A172 (cell line): ENCODE data around the gene IQSEC2. TPM values are rescaled to one million over a fixed set of nuclear protein-coding genes. Genes with fewer than 3 reads are reported as not detected.

Experiments
- DNase-seq: peaks from one replicate; pipeline ENCODE4 v3.0.0-alpha.2; 2015; ENCODE audit warnings: low spot score
- total RNA-seq: library from RNA; depleted of rRNA; stranded (reverse); fragments of >200 nt; shearing (Covaris generic); gene quantifications from 2 replicates; pipeline ENCODE4 v1.2.3, GENCODE V29; 2014; rRNA removed

IQSEC2 gene
- 17.2 and 21.3 TPM in 2 replicates for total RNA-seq

GRCh38 chrX:53281321-53281822 lies at the start of gene IQSEC2:
Gene IQSEC2 (minus strand): TSS chrX:53281584.
- peak; percentile 81 for DNase-seq

DNA sequence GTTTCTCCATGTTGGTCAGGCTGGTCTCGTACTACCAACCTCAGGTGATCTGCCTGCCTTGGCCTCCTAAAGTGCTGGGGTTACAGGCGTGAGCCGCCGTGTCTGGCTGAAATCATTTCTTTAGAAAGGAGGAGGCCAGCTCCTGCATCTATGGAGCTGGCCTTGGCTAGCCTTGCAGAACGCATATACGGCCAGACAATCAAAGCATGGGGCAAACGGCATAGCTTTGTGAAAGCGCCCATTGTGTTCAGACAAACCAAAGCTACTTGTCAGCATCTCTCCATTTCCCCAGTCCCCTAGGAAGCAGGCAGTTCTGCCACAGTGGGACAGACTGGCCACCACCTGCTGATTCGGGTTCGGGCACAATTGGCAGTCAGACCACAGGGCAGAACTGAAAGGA lies 48.9 kb upstream of the IQSEC2 start:
- DNase-seq = no peak

GRCh38 chrX:53324803-53325202 lies 43.4 kb upstream of the IQSEC2 start:
- DNase-seq = no peak

DNA sequence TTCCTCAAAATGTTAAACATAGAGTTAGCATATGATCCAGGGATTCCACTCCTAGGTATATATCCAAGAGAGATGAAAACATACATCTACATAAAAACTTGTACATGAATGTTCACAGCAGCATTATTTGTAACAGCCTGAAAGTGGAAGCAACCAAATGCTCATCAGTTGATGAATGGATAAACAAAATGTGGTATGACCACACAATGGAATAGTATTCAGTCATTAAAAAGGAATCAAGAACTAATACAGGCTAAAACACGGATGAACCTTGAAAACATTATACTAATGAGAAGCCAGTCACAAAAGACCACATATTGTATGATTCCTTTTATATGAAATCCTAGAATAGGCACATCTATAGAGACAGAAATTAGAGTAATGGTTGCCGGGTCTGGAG lies 42.7 kb upstream of the IQSEC2 start:
- DNase-seq = no peak

DNA sequence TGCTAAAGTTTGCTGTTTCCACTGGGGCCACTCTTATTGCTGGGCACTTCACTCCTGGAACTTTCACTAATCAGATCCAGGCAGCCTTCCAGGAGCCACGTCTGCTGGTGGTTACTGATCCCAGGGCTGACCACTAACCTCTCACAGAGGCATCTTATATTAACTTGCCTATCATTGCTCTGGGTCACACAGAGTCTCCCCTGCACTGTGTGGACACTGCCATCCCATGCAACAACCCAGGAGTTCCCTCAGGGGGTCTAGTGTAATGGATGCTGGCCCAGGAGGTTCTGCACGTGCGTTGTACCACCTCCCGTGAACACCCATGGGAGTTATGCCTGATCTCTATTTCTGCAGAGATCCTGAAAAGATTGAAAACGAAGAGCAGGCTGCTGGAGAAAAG lies 41.8 kb upstream of the IQSEC2 start:
- DNase-seq = no peak

GRCh38 chrX:53321943-53322497 lies 40.6 kb upstream of the IQSEC2 start:
- DNase-seq = no peak

DNA sequence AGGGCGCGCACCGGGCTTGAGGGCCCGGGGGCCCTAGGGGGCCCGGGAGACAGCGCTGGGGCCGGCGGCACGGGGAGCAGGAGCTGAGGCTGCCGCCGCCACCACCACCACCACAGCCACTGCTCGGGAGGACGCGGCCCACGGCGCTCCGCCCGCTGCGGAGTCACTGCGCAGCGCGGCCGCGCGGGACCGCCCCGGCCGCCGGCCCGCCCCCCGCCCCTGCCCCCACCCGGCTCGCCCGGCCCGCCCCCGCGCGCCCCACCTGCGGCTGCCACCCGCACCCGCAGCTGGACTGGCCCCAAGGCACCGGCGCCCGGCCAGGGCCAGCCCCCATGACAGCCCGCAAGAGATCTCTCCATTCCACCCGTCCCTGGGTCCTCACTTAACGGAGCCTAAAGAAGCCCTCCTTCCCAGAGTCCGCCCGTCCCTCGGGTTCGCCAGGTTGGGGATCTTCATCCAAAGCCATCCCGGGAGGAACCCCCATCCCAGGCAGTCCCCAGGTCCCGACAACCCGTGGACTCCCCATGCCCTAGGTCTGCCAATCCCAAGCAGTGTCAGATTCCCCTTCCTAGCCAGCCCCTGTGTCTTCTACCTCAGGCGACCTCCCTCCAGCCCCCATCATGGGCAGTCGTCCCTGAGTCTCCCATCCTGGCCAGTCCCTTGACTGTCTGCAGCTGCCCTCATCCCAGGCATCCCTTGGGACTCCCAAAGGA lies 40.0 kb upstream of the IQSEC2 start:
- DNase-seq = no peak

- no peak for DNase-seq
These were observed 39.3 kb upstream of the IQSEC2 start for GRCh38 chrX:53320543-53321229.

- no peak for DNase-seq
These were observed 38.5 kb upstream of the IQSEC2 start for GRCh38 chrX:53319614-53320542.

- DNase-seq = no peak
These were observed 37.5 kb upstream of the IQSEC2 start for GRCh38 chrX:53318766-53319353.

- DNase-seq = peak; percentile 28
These were observed 36.1 kb upstream of the IQSEC2 start for GRCh38 chrX:53317365-53318069.

GRCh38 chrX:53316860-53317237 lies 35.5 kb upstream of the IQSEC2 start:
- no peak for DNase-seq

- no peak for DNase-seq
These were observed 34.9 kb upstream of the IQSEC2 start for GRCh38 chrX:53316111-53316859.

- DNase-seq = no peak
These were observed 32.3 kb upstream of the IQSEC2 start for GRCh38 chrX:53313728-53314105.

- peak; percentile 46 for DNase-seq
These were observed 31.8 kb upstream of the IQSEC2 start for GRCh38 chrX:53312946-53313727.

DNA sequence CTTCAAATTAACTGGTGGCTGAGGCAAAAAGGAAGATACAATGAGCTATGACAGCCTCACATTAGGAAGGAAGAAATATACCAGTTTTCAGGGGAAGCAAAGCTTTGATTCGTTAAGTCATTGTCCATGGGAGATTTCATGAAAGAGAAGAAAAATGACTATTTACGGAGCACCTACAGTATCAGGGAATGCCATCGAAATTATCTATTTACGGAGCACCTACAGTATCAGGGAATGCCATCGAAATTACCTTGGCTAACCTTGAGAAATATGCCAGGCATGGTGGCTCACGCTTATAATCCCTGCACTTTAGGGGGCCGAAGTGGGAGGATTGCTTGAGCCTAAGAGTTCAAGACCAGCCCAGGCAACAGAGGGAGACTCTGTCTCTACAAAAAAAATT lies 28.5 kb upstream of the IQSEC2 start:
- DNase-seq = no peak

- DNase-seq = no peak
These were observed 27.5 kb upstream of the IQSEC2 start for GRCh38 chrX:53308836-53309235.

DNA sequence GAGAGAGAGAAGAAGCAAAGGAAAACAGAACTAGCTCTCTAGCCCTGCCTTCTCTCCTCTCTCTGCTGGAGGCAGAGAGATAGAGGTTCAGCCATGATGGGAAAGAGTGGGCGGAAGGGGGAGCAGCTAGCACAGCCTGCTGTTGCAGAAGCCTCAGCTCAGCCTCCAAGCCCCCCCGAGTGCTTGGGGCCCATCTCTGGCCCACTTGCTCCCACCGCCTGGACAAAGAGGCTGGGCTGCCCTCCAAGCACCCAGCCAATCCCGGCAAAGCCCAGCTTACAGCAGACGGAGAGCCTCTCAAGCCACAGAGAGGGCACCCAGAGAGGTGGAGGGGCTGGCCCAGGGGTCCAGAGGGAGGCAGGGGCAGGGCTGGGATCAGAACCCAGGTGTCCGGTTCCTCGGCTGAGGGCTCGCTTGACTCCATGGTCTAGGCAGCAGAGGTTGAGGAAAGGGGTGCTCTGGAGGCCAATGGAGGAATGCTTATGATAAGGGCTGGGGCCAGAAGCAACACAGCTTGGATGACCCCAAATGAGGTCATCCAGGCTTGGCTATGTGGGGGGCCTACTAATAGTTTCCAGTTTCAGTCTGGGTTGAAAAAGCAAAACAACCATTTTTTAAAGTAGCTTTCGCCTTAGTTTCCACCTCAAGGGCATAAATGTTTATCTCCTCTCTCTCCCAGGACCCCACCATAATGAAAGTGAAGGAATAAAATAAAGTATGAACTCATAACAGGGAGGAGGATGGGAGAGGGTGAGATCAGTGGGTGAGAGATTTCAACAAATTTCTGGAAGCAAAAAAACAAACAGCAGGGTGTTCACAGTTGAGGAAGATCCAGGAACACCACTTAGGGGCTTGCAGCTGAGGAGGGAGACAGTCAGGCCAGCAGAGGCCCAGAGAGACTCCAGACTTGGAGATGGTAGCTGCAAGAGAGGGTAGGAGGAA lies 24.9 kb upstream of the IQSEC2 start:
- DNase-seq = no peak
